Measurements from ENCODE around the gene PTPRCAP. TPM values are rescaled to one million over a fixed set of nuclear protein-coding genes. Genes with fewer than 3 reads are reported as not detected.

Gene PTPRCAP
- total and polyA plus RNA-seq, 9 of the 15 experiments (the other 6 are each of a cell fraction or from before 2014, with no cell fraction given), result 0.22 to 2.0 (median 1.1) TPM; not detected in 4

GRCh38 chr11:67412495-67413179, 24.8 kb downstream of the PTPRCAP start:
- H3K9ac ChIP-seq (ENCODE audit: insufficient read depth in 1 of 2, low read depth in 2 of 2, low read length in 2 of 2), result peak overlapping the region in 1 of 2 experiments; percentile 68; a peak in 2 of 4 replicates
- H3K79me2 ChIP-seq (ENCODE audit: control insufficient read depth, insufficient read depth, low read length), result no peaks in the 10 kb centered on the region
- POLR2A ChIA-PET, result interaction anchor here (0.6 to 3.0 kb wide), 8 partner anchors 8 to 49 kb away, joined by 3 to 19 read pairs (median 4); partner anchors contain the start of genes PPP1CA and RPS6KB2
- no TSS peak for BruUV-seq (replicated peaks)
- in situ Hi-C loops (cut with MboI), result no loop called here
- H3K36me3 ChIP-seq (ENCODE audit: control insufficient read depth, insufficient read depth, low read length), result no peaks in the 10 kb centered on the region
- ATAC-seq (no peak), DNase-seq (ENCODE audit: extremely low read depth in 1 of 4, low spot score in 3 of 4) (no peak), FAIRE-seq (no peak)
- 43% methylated on average over 9 of the region's 9 CpGs for WGBS (ENCODE audit: insufficient coverage, low coverage, missing lambda C conversion rate)
- CTCF ChIA-PET (ENCODE audit: low intra/inter-chr PET ratio), result no interaction called here
- TF ChIP-seq LEF1 (IDR thresholded peaks at IDR 0.05), result no peak
- TF ChIP-seq ZNF263 (CRISPR knock-in tag; IDR thresholded peaks at IDR 0.05; ENCODE audit: borderline replicate concordance), result no peak
- no peak for TF ChIP-seq RBM17 (IDR thresholded peaks at IDR 0.05; ENCODE audit: borderline replicate concordance, low read depth, low read length)
- TF ChIP-seq TFAM (CRISPR knock-in tag; conservative IDR thresholded peaks at IDR 0.05), result no peak
- TF ChIP-seq HNRNPH1 (optimal IDR thresholded peaks at IDR 0.05; ENCODE audit: low read depth, low read length), result no peak
- TF ChIP-seq CBFA2T2 (conservative IDR thresholded peaks at IDR 0.05), result no peak
- TF ChIP-seq ATF4 (CRISPR knock-in tag; IDR thresholded peaks at IDR 0.05), result no peak
- no peak for TF ChIP-seq CTBP1 (IDR thresholded peaks at IDR 0.05; ENCODE audit: borderline replicate concordance)
- no peak for TF ChIP-seq TAF7 (tag; IDR thresholded peaks at IDR 0.05)
- TF ChIP-seq LARP7 (IDR thresholded peaks at IDR 0.05), result no peak
- TF ChIP-seq, protein P1, sequence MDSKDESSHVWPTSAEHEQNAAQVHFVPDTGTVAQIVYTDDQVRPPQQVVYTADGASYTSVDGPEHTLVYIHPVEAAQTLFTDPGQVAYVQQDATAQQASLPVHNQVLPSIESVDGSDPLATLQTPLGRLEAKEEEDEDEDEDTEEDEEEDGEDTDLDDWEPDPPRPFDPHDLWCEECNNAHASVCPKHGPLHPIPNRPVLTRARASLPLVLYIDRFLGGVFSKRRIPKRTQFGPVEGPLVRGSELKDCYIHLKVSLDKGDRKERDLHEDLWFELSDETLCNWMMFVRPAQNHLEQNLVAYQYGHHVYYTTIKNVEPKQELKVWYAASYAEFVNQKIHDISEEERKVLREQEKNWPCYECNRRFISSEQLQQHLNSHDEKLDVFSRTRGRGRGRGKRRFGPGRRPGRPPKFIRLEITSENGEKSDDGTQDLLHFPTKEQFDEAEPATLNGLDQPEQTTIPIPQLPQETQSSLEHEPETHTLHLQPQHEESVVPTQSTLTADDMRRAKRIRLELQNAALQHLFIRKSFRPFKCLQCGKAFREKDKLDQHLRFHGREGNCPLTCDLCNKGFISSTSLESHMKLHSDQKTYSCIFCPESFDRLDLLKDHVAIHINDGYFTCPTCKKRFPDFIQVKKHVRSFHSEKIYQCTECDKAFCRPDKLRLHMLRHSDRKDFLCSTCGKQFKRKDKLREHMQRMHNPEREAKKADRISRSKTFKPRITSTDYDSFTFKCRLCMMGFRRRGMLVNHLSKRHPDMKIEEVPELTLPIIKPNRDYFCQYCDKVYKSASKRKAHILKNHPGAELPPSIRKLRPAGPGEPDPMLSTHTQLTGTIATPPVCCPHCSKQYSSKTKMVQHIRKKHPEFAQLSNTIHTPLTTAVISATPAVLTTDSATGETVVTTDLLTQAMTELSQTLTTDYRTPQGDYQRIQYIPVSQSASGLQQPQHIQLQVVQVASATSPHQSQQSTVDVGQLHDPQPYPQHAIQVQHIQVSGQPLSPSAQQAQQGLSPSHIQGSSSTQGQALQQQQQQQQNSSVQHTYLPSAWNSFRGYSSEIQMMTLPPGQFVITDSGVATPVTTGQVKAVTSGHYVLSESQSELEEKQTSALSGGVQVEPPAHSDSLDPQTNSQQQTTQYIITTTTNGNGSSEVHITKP (IDR thresholded peaks at IDR 0.05; ENCODE audit: partially characterized antibody), result no peak
- no peak for TF ChIP-seq KAT2B (IDR thresholded peaks at IDR 0.05; ENCODE audit: low read depth, low read length)
- no peak for TF ChIP-seq ERF (CRISPR knock-in tag; IDR thresholded peaks at IDR 0.05)
- no peak for TF ChIP-seq CHD4 (IDR thresholded peaks at IDR 0.05; ENCODE audit: insufficient read depth, insufficient replicate concordance, low read depth, low read length, poor library complexity, severe bottlenecking)
- TF ChIP-seq EGR1 (conservative IDR thresholded peaks at IDR 0.05), result no peak
- no peak for TF ChIP-seq ATF3 (IDR thresholded peaks at IDR 0.05)
- no peak for TF ChIP-seq ATF3 (CRISPR knock-in tag; conservative IDR thresholded peaks at IDR 0.05)
- intact Hi-C loops (cut with micrococcal nuclease), result no loop called here
- peak overlapping the region; percentile 32; the same call in 1 of the 2 replicates for H2AFZ ChIP-seq (ENCODE audit: low read depth, low read length)
- H3K27ac ChIP-seq (ENCODE audit: extremely low read depth, low read depth, low read length), result no peak overlapping the region
- no peaks in the 10 kb centered on the region; the same call in 1 of the 2 replicates for H4K20me1 ChIP-seq (replicated peaks; ENCODE audit: control insufficient read depth, insufficient read depth, low read length)
- H3K4me3 ChIP-seq, result no peak overlapping the region
- no peaks in the 10 kb centered on the region for H3K9me1 ChIP-seq (ENCODE audit: control insufficient read depth, insufficient read depth, low read length)
- H3K27me3 ChIP-seq (ENCODE audit: control insufficient read depth in 2 of 2, insufficient read depth in 2 of 2, low read length in 2 of 2), result no peaks in the 10 kb centered on the region
- 0 out of 2 replicates have a peak overlapping the region, but pooled peaks have one; percentile 25 for H3K4me2 ChIP-seq (ENCODE audit: insufficient read depth, low read length)
- peaks cover 21 to 63% of the 10 kb centered on the region in 2 experiments for H3K4me1 ChIP-seq (replicated peaks in 1 of 2; ENCODE audit: control insufficient read depth in 2 of 2, insufficient read depth in 2 of 2, low read length in 2 of 2)
- H3K9me3 ChIP-seq (replicated peaks; ENCODE audit: control insufficient read depth, insufficient read depth, low read depth, low read length), result no peaks in the 10 kb centered on the region
